OCI-LY1 (cell line): ENCODE results near the gene ADAR.

Source experiments
- H2AFZ ChIP-seq: fragments of 200-600 bp; sonication (generic), shearing (Covaris generic); 2 replicates; pipeline ENCODE4 v1.6.0; 2014; ENCODE audit warnings: antibody characterized with exemption, mild to moderate bottlenecking, low read length
- H3F3A ChIP-seq: fragments of 200-600 bp; sonication (generic), shearing (Covaris generic); 2 replicates; pipeline ENCODE4 v1.6.0; 2014; ENCODE audit warnings: mild to moderate bottlenecking, antibody characterized with exemption, low read length, moderate library complexity; ENCODE audit not compliant: insufficient read depth
- H3K27ac ChIP-seq: fragments of 200-600 bp; sonication (generic); 2 replicates; pipeline ENCODE4 v1.5.1; 2014; ENCODE audit warnings: low read length, mixed run types, mild to moderate bottlenecking, low read depth; ENCODE audit not compliant: poor library complexity, severe bottlenecking
- H3K27me3 ChIP-seq: fragments of 200-600 bp; sonication (generic); 2 replicates; pipeline ENCODE4 v1.6.0; 2014; ENCODE audit warnings: antibody characterized with exemption, mild to moderate bottlenecking, low read length, moderate library complexity; ENCODE audit not compliant: insufficient read depth
- H3K36me3 ChIP-seq: fragments of 200-600 bp; sonication (generic); 2 replicates; pipeline ENCODE4 v1.6.1; 2014; ENCODE audit warnings: mild to moderate bottlenecking, antibody characterized with exemption, low read length, moderate library complexity, mixed read lengths; ENCODE audit not compliant: insufficient read depth
- H3K4me1 ChIP-seq: fragments of 200-600 bp; sonication (generic); 2 replicates; pipeline ENCODE4 v1.5.1; 2014; ENCODE audit warnings: mild to moderate bottlenecking, low read length, moderate library complexity; ENCODE audit not compliant: insufficient read depth, severe bottlenecking
- H3K4me2 ChIP-seq: fragments of 200-600 bp; sonication (generic), shearing (Covaris generic); 2 replicates; pipeline ENCODE4 v1.6.1; 2014; ENCODE audit warnings: low read length
- H3K4me3 ChIP-seq: fragments of 200-600 bp; sonication (generic); 2 replicates; pipeline ENCODE4 v1.5.1; 2014; ENCODE audit warnings: low read length, low read depth, mild to moderate bottlenecking, mixed read lengths; ENCODE audit not compliant: poor library complexity, severe bottlenecking
- H3K79me2 ChIP-seq: fragments of 200-600 bp; shearing (Covaris generic); 2 replicates; pipeline ENCODE4 v1.6.1; 2016; ENCODE audit warnings: mixed run types, low read length, mixed read lengths; ENCODE audit not compliant: insufficient read depth
- H3K9ac ChIP-seq: fragments of 200-600 bp; sonication (generic), shearing (Covaris generic); 2 replicates; pipeline ENCODE4 v1.6.1; 2014; ENCODE audit warnings: mild to moderate bottlenecking, low read length, mixed read lengths
- H3K9me2 ChIP-seq: fragments of 200-600 bp; sonication (generic), shearing (Covaris generic); 2 replicates; pipeline ENCODE4 v1.6.1; 2014; ENCODE audit warnings: low read depth, mild to moderate bottlenecking, low read length, mixed read lengths
- H3K9me3 ChIP-seq: fragments of 200-600 bp; shearing (Covaris generic); 2 replicates; pipeline ENCODE4 v1.6.1; 2014; ENCODE audit warnings: low read length, mixed read lengths
- H4K20me1 ChIP-seq: fragments of 200-600 bp; sonication (generic), shearing (Covaris generic); 2 replicates; pipeline ENCODE4 v1.6.0; 2016; ENCODE audit warnings: mild to moderate bottlenecking, low read length; ENCODE audit not compliant: insufficient read depth
- EZH2 ChIP-seq: fragments of 200-600 bp; sonication (generic), shearing (Covaris generic); IDR thresholded peaks from 2 replicates; pipeline ENCODE4 v1.8.0; 2017; ENCODE audit warnings: borderline replicate concordance, mixed run types, mild to moderate bottlenecking, antibody characterized with exemption, low read length, moderate library complexity, mixed read lengths
- TF ChIP-seq, protein P1 (sequence below): fragments of 200-600 bp; sonication (generic), shearing (Covaris generic); IDR thresholded peaks from 2 replicates; pipeline ENCODE4 v1.5.1; 2017; ENCODE audit warnings: mild to moderate bottlenecking, antibody characterized with exemption, low read length, moderate library complexity, mixed read lengths

Gene ADAR, protein sequence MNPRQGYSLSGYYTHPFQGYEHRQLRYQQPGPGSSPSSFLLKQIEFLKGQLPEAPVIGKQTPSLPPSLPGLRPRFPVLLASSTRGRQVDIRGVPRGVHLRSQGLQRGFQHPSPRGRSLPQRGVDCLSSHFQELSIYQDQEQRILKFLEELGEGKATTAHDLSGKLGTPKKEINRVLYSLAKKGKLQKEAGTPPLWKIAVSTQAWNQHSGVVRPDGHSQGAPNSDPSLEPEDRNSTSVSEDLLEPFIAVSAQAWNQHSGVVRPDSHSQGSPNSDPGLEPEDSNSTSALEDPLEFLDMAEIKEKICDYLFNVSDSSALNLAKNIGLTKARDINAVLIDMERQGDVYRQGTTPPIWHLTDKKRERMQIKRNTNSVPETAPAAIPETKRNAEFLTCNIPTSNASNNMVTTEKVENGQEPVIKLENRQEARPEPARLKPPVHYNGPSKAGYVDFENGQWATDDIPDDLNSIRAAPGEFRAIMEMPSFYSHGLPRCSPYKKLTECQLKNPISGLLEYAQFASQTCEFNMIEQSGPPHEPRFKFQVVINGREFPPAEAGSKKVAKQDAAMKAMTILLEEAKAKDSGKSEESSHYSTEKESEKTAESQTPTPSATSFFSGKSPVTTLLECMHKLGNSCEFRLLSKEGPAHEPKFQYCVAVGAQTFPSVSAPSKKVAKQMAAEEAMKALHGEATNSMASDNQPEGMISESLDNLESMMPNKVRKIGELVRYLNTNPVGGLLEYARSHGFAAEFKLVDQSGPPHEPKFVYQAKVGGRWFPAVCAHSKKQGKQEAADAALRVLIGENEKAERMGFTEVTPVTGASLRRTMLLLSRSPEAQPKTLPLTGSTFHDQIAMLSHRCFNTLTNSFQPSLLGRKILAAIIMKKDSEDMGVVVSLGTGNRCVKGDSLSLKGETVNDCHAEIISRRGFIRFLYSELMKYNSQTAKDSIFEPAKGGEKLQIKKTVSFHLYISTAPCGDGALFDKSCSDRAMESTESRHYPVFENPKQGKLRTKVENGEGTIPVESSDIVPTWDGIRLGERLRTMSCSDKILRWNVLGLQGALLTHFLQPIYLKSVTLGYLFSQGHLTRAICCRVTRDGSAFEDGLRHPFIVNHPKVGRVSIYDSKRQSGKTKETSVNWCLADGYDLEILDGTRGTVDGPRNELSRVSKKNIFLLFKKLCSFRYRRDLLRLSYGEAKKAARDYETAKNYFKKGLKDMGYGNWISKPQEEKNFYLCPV

DNA sequence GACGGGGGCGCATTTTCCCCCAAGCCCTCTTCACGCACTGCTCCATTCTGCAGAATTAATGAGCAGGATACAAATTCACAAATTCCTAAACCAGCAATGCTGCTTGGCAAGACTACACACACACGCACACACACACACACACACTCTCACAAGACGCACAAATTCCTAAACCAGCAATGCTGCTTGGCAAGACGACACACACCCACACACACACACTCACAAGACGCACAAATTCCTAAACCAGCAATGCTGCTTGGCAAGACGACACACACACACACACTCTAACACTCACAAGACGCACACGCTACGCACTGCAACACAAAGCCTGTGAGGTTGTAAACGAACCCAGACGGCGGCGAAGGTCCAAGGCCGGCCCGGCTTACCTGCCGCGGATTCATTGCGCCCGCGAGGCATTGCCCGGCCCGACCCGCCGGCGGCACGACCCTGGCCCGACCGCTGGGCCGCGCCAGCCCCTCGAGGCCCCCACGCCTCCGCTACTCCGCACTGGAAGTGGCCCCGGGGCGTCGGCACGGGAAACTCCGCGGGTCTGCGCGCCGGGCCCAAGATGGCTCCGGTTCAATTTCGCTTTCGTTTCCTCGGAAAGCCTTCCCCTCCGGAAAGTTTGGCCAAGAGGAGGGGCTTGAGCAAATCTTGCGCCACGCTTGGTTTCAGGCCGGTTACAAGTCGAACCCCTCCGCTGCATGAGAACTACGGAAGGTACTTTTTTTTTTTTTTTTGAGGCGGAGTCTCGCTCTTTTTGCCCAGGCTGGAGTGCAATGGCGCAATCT lies at the start of gene ADAR:
TSS of gene ADAR (minus strand) at position 578 of the 788 bp plus-strand sequence. CDS start at position 398, 180 bp downstream.
- Histone ChIP-seq H3K27ac (peak within 1 kb of the TSS; percentile 85), H3K27me3 (no peaks in the 10 kb centered on the region), H3K9me3 (no peaks in the 10 kb centered on the region), H2AFZ (0 out of 2 replicates have a peak within 1 kb of the TSS, but pooled peaks have one; percentile 32), H4K20me1 (no peaks in the 10 kb centered on the region), H3K36me3 (peaks cover 14% of the 10 kb centered on the region; the same call in 1 of the 2 replicates), H3K4me3 (peak within 1 kb of the TSS; percentile 100), H3K9ac (peak within 1 kb of the TSS; percentile 98), H3K4me2 (peak within 1 kb of the TSS; percentile 99), H3K9me2 (no peaks in the 10 kb centered on the region), H3K4me1 (peaks cover 70% of the 10 kb centered on the region), H3K79me2 (peaks cover 53% of the 10 kb centered on the region), H3F3A (no peaks in the 10 kb centered on the region; the same call in 1 of the 2 replicates)
- TF ChIP-seq EZH2, result no peak
- TF ChIP-seq, protein P1, sequence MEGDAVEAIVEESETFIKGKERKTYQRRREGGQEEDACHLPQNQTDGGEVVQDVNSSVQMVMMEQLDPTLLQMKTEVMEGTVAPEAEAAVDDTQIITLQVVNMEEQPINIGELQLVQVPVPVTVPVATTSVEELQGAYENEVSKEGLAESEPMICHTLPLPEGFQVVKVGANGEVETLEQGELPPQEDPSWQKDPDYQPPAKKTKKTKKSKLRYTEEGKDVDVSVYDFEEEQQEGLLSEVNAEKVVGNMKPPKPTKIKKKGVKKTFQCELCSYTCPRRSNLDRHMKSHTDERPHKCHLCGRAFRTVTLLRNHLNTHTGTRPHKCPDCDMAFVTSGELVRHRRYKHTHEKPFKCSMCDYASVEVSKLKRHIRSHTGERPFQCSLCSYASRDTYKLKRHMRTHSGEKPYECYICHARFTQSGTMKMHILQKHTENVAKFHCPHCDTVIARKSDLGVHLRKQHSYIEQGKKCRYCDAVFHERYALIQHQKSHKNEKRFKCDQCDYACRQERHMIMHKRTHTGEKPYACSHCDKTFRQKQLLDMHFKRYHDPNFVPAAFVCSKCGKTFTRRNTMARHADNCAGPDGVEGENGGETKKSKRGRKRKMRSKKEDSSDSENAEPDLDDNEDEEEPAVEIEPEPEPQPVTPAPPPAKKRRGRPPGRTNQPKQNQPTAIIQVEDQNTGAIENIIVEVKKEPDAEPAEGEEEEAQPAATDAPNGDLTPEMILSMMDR, result peak; percentile 15; the same call in 1 of the 2 replicates

DNA sequence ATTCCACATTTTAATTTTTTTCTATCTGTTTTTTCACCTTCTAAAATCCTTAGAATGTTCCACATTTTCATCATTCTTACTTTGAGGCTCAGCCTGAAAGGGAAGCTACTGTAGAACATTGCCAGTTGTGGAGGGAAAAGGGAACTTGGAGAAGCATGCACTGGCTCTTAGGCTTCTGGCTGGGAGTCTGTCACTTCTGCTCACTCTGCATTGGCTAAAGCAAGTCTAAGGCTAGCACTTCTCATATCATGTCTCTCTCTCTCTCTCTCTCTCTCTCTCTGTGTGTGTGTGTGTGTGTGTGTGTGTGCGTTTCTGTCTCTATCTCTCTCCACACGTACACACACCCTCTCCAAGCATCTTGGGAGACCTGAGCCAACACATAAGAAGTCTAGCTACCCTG lies 49.6 kb upstream of the ADAR start:
- H3K36me3 ChIP-seq, result no peaks in the 10 kb centered on the region
- no peaks in the 10 kb centered on the region for H3K9me2 ChIP-seq
- H4K20me1 ChIP-seq, result no peaks in the 10 kb centered on the region
- TF ChIP-seq, protein P1, result no peak
- no peak for TF ChIP-seq EZH2
- no peaks in the 10 kb centered on the region for H3K4me1 ChIP-seq
- no peak overlapping the region for H3K27ac ChIP-seq
- H3K9ac ChIP-seq, result no peak overlapping the region
- no peaks in the 10 kb centered on the region for H3F3A ChIP-seq
- no peak overlapping the region for H2AFZ ChIP-seq
- H3K4me2 ChIP-seq, result no peak overlapping the region
- H3K4me3 ChIP-seq, result no peak overlapping the region
- no peaks in the 10 kb centered on the region for H3K9me3 ChIP-seq
- H3K27me3 ChIP-seq, result no peaks in the 10 kb centered on the region
- H3K79me2 ChIP-seq, result no peaks in the 10 kb centered on the region
